DND-41 (cell line): ENCODE data around the gene DRC1.

ENCODE experiments used
- ATAC-seq: fragments of 200-7000 bp; cut with Tn5 transposase; 3 replicates; pipeline ENCODE4 v1.9.1; 2021; ENCODE audit warnings: low read depth; ENCODE audit not compliant: insufficient read depth
- DNase-seq: peaks from one replicate; pipeline ENCODE4 v3.0.0-alpha.2; 2020
- H2AFZ ChIP-seq: 2 replicates; pipeline ENCODE4 v1.6.0; 2012; ENCODE audit warnings: low read depth, low read length
- H3K27ac ChIP-seq: 2 replicates; pipeline ENCODE4 v1.5.1; 2012; ENCODE audit warnings: low read length, inconsistent platforms
- H3K27me3 ChIP-seq: fragments of 200-600 bp; sonication (generic); 2 replicates; pipeline ENCODE4 v1.6.0; 2012; ENCODE audit warnings: low read length, mild to moderate bottlenecking, inconsistent platforms; ENCODE audit not compliant: insufficient read depth, poor library complexity
- H3K36me3 ChIP-seq: 2 replicates; pipeline ENCODE4 v1.5.1; 2012; ENCODE audit warnings: low read length, inconsistent platforms; ENCODE audit not compliant: insufficient read depth
- H3K4me1 ChIP-seq: 2 replicates; pipeline ENCODE4 v1.5.1; 2012; ENCODE audit warnings: mild to moderate bottlenecking, low read length; ENCODE audit not compliant: insufficient read depth
- H3K4me2 ChIP-seq: 2 replicates; pipeline ENCODE4 v1.6.0; 2012; ENCODE audit warnings: mild to moderate bottlenecking, moderate library complexity, low read length, inconsistent platforms; ENCODE audit not compliant: insufficient read depth
- H3K4me3 ChIP-seq, 2 experiments: fragments of 200-600 bp in 1 of 2; shearing (Covaris generic) in 1 of 2; 2 replicates each; pipeline ENCODE4 v1.5.1; 2012 to 2016; ENCODE audit warnings: inconsistent platforms in 2 of 2, low read length in 2 of 2, mild to moderate bottlenecking in 2 of 2, low read depth in 1 of 2, moderate library complexity in 1 of 2
- H3K79me2 ChIP-seq: 2 replicates; pipeline ENCODE4 v1.6.0; 2012; ENCODE audit warnings: low read length, inconsistent platforms; ENCODE audit not compliant: insufficient read depth
- H3K9ac ChIP-seq: 2 replicates; pipeline ENCODE4 v1.6.0; 2012; ENCODE audit warnings: low read depth, mild to moderate bottlenecking, inconsistent platforms, low read length, moderate library complexity
- H3K9me3 ChIP-seq: 2 replicates; pipeline ENCODE4 v1.5.1; 2012; ENCODE audit warnings: low read length, moderate library complexity, mild to moderate bottlenecking, inconsistent platforms; ENCODE audit not compliant: insufficient read depth, severe bottlenecking
- H4K20me1 ChIP-seq: 2 replicates; pipeline ENCODE4 v1.6.0; 2012; ENCODE audit warnings: low read length; ENCODE audit not compliant: insufficient read depth
- CTCF ChIP-seq: IDR thresholded peaks from 2 replicates; pipeline ENCODE4 v1.5.1; 2012; ENCODE audit warnings: borderline replicate concordance, low read length, moderate library complexity, mild to moderate bottlenecking; ENCODE audit not compliant: poor library complexity, severe bottlenecking; ENCODE audit errors: extremely low read depth
- EZH2 ChIP-seq: IDR thresholded peaks from 3 replicates; pipeline ENCODE4 v1.6.1; 2012; ENCODE audit warnings: borderline replicate concordance, low read depth, mild to moderate bottlenecking, moderate library complexity, low read length, inconsistent platforms; ENCODE audit not compliant: severe bottlenecking

Gene DRC1

GRCh38 chr2:26500406-26500805, 98.7 kb downstream of the DRC1 start:
- TF ChIP-seq CTCF (no peak), EZH2 (no peak)
- no peaks in the 10 kb centered on the region for H3K9me3 ChIP-seq
- no peaks in the 10 kb centered on the region for H3K36me3 ChIP-seq
- H3K27me3 ChIP-seq, result peaks cover 22% of the 10 kb centered on the region
- H3K9ac ChIP-seq, result no peak overlapping the region
- H4K20me1 ChIP-seq, result no peaks in the 10 kb centered on the region
- DNase-seq (no peak), ATAC-seq (no peak)
- no peak overlapping the region for H2AFZ ChIP-seq
- H3K27ac ChIP-seq, result no peak overlapping the region
- no peak overlapping the region for H3K4me2 ChIP-seq
- H3K4me3 ChIP-seq, result no peak overlapping the region
- no peaks in the 10 kb centered on the region for H3K79me2 ChIP-seq
- no peaks in the 10 kb centered on the region for H3K4me1 ChIP-seq

- no peak overlapping the region for H3K4me2 ChIP-seq
Measured at GRCh38 chr2:26503231-26503880, 101.6 kb downstream of the DRC1 start.

GRCh38 chr2:26504002-26504401, 102.3 kb downstream of the DRC1 start:
- H3K4me2 ChIP-seq, result no peak overlapping the region
- no peak for DNase-seq
- H3K27ac ChIP-seq, result no peak overlapping the region
- no peaks in the 10 kb centered on the region for H3K9me3 ChIP-seq
- no peak for ATAC-seq
- no peak overlapping the region for H2AFZ ChIP-seq
- no peaks in the 10 kb centered on the region for H4K20me1 ChIP-seq
- no peaks in the 10 kb centered on the region for H3K36me3 ChIP-seq
- H3K4me1 ChIP-seq, result no peaks in the 10 kb centered on the region
- no peak overlapping the region for H3K4me3 ChIP-seq
- peaks cover 19% of the 10 kb centered on the region for H3K27me3 ChIP-seq
- H3K9ac ChIP-seq, result no peak overlapping the region
- no peak for TF ChIP-seq CTCF
- no peak for TF ChIP-seq EZH2
- no peaks in the 10 kb centered on the region for H3K79me2 ChIP-seq

More at GRCh38 chr2:26503231-26503880, 101.6 kb downstream of the DRC1 start:
- H3K27me3 ChIP-seq, result peaks cover 22% of the 10 kb centered on the region
- TF ChIP-seq CTCF, result no peak
- TF ChIP-seq EZH2, result no peak
- H3K4me3 ChIP-seq, result no peak overlapping the region
- no peak overlapping the region for H3K27ac ChIP-seq
- no peaks in the 10 kb centered on the region for H4K20me1 ChIP-seq
- no peaks in the 10 kb centered on the region for H3K36me3 ChIP-seq
- no peak overlapping the region for H2AFZ ChIP-seq
- no peaks in the 10 kb centered on the region for H3K4me1 ChIP-seq
- DNase-seq, result no peak
- no peak overlapping the region for H3K9ac ChIP-seq
- ATAC-seq, result no peak
- no peaks in the 10 kb centered on the region for H3K9me3 ChIP-seq
- no peaks in the 10 kb centered on the region for H3K79me2 ChIP-seq
